ENCODE results near the gene ALG11.
"Not testable (repeated sequence)": the region's sequence is repeated elsewhere in the genome, so short reads cannot be mapped to it uniquely, and the experiment has no call there.

ALG11 gene

GRCh38 chr13:51981355-51981754, 30.8 kb upstream of the ALG11 start:
- in situ Hi-C loops (cut with MboI; ENCODE audit: low pct_unique_long_range_greater_than_20kb, low sequenced_read_pairs, unreplicated experiment), result no loop called here
- DNase-seq (ENCODE audit: low spot score), result no peak
- TF ChIP-seq CTCF (IDR thresholded peaks at IDR 0.05; ENCODE audit: extremely low read depth, insufficient read depth, missing control alignments), result no peak

GRCh38 chr13:51983292-51983691, 28.9 kb upstream of the ALG11 start:
- DNase-seq (ENCODE audit: low spot score); in situ Hi-C loops (cut with MboI; ENCODE audit: low pct_unique_long_range_greater_than_20kb, low sequenced_read_pairs, unreplicated experiment): not testable (repeated sequence)

GRCh38 chr13:51984904-51985303, 27.3 kb upstream of the ALG11 start:
- DNase-seq (ENCODE audit: low spot score); in situ Hi-C loops (cut with MboI; ENCODE audit: low pct_unique_long_range_greater_than_20kb, low sequenced_read_pairs, unreplicated experiment): not testable (repeated sequence)

GRCh38 chr13:51988988-51989618, 23.1 kb upstream of the ALG11 start:
- TF ChIP-seq CTCF (IDR thresholded peaks at IDR 0.05; ENCODE audit: extremely low read depth, insufficient read depth, missing control alignments), result no peak
- no peak for DNase-seq (ENCODE audit: low spot score)
- in situ Hi-C loops (cut with MboI; ENCODE audit: low pct_unique_long_range_greater_than_20kb, low sequenced_read_pairs, unreplicated experiment), result no loop called here

- in situ Hi-C loops (cut with MboI; ENCODE audit: low pct_unique_long_range_greater_than_20kb, low sequenced_read_pairs, unreplicated experiment), result no loop called here
- TF ChIP-seq CTCF (IDR thresholded peaks at IDR 0.05; ENCODE audit: extremely low read depth, insufficient read depth, missing control alignments), result no peak
- DNase-seq (ENCODE audit: low spot score), result no peak
Observed at GRCh38 chr13:51993713-51994112, 18.5 kb upstream of the ALG11 start.

- in situ Hi-C loops (cut with MboI; ENCODE audit: low pct_unique_long_range_greater_than_20kb, low sequenced_read_pairs, unreplicated experiment), result no loop called here
- DNase-seq (ENCODE audit: low spot score), result no peak
- no peak for TF ChIP-seq CTCF (IDR thresholded peaks at IDR 0.05; ENCODE audit: extremely low read depth, insufficient read depth, missing control alignments)
Observed at GRCh38 chr13:51995677-51996551, 16.3 kb upstream of the ALG11 start.

- no peak for TF ChIP-seq CTCF (IDR thresholded peaks at IDR 0.05; ENCODE audit: extremely low read depth, insufficient read depth, missing control alignments)
- in situ Hi-C loops (cut with MboI; ENCODE audit: low pct_unique_long_range_greater_than_20kb, low sequenced_read_pairs, unreplicated experiment), result no loop called here
- no peak for DNase-seq (ENCODE audit: low spot score)
Observed at GRCh38 chr13:51996641-51997040, 15.6 kb upstream of the ALG11 start.
